ENCODE data around the gene PACSIN2. TPM values are rescaled to one million over a fixed set of nuclear protein-coding genes. Genes with fewer than 3 reads are reported as not detected.

Gene PACSIN2
- total and polyA plus RNA-seq, 2 of the 13 experiments (the other 11 are each of a cell fraction or from before 2014, with no cell fraction given): 54.1 to 68.8 TPM

DNA sequence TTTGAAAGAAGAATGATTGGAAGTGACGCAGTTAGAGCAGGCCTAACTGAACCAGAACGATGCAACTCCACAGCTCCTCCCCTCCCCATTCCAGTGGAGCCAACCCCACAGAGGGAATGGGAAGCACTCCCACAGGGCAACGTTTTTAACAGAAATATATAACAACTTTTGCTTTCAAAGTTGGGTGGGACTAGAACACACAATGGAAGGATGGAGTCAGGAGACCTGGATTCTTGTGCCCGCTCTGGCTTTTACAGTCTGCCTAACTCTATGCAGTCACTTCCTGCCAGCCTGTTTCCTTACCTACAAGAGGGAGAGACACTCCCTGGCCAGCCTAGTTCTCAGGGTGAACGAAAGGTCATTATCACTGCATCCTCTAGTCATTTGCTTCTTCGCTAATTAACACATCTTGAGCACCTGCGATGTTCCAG lies 75.5 kb downstream of the PACSIN2 start:
- Histone ChIP-seq H2AFZ (ENCODE audit: low read length) (no peak overlapping the region), H3K4me1 (ENCODE audit: insufficient read depth, low read length) (peaks cover 76% of the 10 kb centered on the region), H4K20me1 (ENCODE audit: insufficient read depth, low read length) (peaks cover 4% of the 10 kb centered on the region; the same call in 1 of the 2 replicates), H3K36me3 (replicated peaks in 1 of 2; ENCODE audit: control insufficient read depth in 1 of 2, insufficient read depth in 2 of 2, low read length in 2 of 2) (peaks cover 3 to 16% of the 10 kb centered on the region in 2 experiments), H3K27me3 (ENCODE audit: control insufficient read depth in 1 of 2, insufficient read depth in 2 of 2, low read length in 2 of 2) (no peaks in the 10 kb centered on the region), H3K4me2 (ENCODE audit: low read depth, low read length) (peak overlapping the region; percentile 43), H3K9ac (ENCODE audit: insufficient read depth, low read depth, low read length) (0 out of 2 replicates have a peak overlapping the region, but pooled peaks have one; percentile 2), H3K9me3 (ENCODE audit: low read length) (no peaks in the 10 kb centered on the region), H3K79me2 (ENCODE audit: insufficient read depth, low read length) (peaks cover 79% of the 10 kb centered on the region), H3K4me3 (replicated peaks in 1 of 3; ENCODE audit: insufficient read depth in 1 of 3, low read depth in 2 of 3, low read length in 3 of 3) (no peak overlapping the region), H3K27ac (ENCODE audit: extremely low read length, insufficient read depth, low read length) (peak overlapping the region; percentile 23)
- POLR2A ChIA-PET: interaction anchor here (1.0 to 2.5 kb wide), 9 partner anchors 9 to 88 kb away, joined by 3 to 14 read pairs (median 4); partner anchors contain the start of gene PACSIN2
- ATAC-seq (peak; percentile 19; the same call in 2 of the 3 replicates), FAIRE-seq (no peak), DNase-seq (ENCODE audit: low spot score) (no peak)
- in situ Hi-C loops (cut with HindIII; ENCODE audit: extremely low pct_ligation_motif_present, low pct_unique_long_range_greater_than_20kb) (no loop called here), intact Hi-C loops (cut with micrococcal nuclease; ENCODE audit: unreplicated experiment) (no loop called here)
- whole genome bisulfite sequencing (ENCODE audit: low lambda C conversion rate): 85% methylated on average over 7 of the region's 7 CpGs
- no TSS peak for BruUV-seq (replicated peaks)
- TF ChIP-seq, protein P1, sequence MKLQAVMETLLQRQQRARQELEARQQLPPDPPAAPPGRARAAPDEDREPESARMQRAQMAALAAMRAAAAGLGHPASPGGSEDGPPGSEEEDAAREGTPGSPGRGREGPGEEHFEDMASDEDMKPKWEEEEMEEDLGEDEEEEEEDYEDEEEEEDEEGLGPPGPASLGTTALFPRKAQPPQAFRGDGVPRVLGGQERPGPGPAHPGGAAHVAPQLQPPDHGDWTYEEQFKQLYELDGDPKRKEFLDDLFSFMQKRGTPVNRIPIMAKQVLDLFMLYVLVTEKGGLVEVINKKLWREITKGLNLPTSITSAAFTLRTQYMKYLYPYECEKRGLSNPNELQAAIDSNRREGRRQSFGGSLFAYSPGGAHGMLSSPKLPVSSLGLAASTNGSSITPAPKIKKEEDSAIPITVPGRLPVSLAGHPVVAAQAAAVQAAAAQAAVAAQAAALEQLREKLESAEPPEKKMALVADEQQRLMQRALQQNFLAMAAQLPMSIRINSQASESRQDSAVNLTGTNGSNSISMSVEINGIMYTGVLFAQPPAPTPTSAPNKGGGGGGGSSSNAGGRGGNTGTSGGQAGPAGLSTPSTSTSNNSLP (IDR thresholded peaks at IDR 0.05; ENCODE audit: low read depth, low read length): no peak
- no peak for TF ChIP-seq MED8 (CRISPR knock-in tag; IDR thresholded peaks at IDR 0.05; ENCODE audit: insufficient replicate concordance)
- TF ChIP-seq ZFAT (CRISPR knock-in tag; conservative IDR thresholded peaks at IDR 0.05): no peak
- TF ChIP-seq ZNF160 (CRISPR knock-in tag; IDR thresholded peaks at IDR 0.05): no peak
- TF ChIP-seq RFX5 (IDR thresholded peaks at IDR 0.05; ENCODE audit: low read depth, low read length): no peak
- TF ChIP-seq, protein P2, sequence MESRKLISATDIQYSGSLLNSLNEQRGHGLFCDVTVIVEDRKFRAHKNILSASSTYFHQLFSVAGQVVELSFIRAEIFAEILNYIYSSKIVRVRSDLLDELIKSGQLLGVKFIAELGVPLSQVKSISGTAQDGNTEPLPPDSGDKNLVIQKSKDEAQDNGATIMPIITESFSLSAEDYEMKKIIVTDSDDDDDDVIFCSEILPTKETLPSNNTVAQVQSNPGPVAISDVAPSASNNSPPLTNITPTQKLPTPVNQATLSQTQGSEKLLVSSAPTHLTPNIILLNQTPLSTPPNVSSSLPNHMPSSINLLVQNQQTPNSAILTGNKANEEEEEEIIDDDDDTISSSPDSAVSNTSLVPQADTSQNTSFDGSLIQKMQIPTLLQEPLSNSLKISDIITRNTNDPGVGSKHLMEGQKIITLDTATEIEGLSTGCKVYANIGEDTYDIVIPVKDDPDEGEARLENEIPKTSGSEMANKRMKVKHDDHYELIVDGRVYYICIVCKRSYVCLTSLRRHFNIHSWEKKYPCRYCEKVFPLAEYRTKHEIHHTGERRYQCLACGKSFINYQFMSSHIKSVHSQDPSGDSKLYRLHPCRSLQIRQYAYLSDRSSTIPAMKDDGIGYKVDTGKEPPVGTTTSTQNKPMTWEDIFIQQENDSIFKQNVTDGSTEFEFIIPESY (CRISPR knock-in tag; IDR thresholded peaks at IDR 0.05): no peak
- TF ChIP-seq TCF12 (IDR thresholded peaks at IDR 0.05): no peak
- TF ChIP-seq TCF12 (CRISPR knock-in tag; IDR thresholded peaks at IDR 0.05): no peak
- TF ChIP-seq, protein P3, sequence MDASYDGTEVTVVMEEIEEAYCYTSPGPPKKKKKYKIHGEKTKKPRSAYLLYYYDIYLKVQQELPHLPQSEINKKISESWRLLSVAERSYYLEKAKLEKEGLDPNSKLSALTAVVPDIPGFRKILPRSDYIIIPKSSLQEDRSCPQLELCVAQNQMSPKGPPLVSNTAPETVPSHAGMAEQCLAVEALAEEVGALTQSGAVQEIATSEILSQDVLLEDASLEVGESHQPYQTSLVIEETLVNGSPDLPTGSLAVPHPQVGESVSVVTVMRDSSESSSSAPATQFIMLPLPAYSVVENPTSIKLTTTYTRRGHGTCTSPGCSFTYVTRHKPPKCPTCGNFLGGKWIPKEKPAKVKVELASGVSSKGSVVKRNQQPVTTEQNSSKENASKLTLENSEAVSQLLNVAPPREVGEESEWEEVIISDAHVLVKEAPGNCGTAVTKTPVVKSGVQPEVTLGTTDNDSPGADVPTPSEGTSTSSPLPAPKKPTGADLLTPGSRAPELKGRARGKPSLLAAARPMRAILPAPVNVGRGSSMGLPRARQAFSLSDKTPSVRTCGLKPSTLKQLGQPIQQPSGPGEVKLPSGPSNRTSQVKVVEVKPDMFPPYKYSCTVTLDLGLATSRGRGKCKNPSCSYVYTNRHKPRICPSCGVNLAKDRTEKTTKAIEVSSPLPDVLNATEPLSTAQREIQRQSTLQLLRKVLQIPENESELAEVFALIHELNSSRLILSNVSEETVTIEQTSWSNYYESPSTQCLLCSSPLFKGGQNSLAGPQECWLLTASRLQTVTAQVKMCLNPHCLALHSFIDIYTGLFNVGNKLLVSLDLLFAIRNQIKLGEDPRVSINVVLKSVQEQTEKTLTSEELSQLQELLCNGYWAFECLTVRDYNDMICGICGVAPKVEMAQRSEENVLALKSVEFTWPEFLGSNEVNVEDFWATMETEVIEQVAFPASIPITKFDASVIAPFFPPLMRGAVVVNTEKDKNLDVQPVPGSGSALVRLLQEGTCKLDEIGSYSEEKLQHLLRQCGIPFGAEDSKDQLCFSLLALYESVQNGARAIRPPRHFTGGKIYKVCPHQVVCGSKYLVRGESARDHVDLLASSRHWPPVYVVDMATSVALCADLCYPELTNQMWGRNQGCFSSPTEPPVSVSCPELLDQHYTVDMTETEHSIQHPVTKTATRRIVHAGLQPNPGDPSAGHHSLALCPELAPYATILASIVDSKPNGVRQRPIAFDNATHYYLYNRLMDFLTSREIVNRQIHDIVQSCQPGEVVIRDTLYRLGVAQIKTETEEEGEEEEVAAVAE (CRISPR knock-in tag; IDR thresholded peaks at IDR 0.05; ENCODE audit: borderline replicate concordance): no peak
- CTCF ChIA-PET (ENCODE audit: low intra/inter-chr PET ratio, low total read pairs): no interaction called here
